Hepatocyte (in vitro differentiated cells): ENCODE measurements around the gene FGFR1OP2.

ENCODE experiments used
- CTCF ChIP-seq: fragments of 200-600 bp; sonication (generic); IDR thresholded peaks from 2 replicates; pipeline ENCODE4 v1.5.1; 2016; ENCODE audit warnings: antibody characterized with exemption, mild to moderate bottlenecking; ENCODE audit not compliant: poor library complexity
- EZH2 ChIP-seq: fragments of 200-600 bp; sonication (generic); IDR thresholded peaks from 2 replicates; pipeline ENCODE4 v1.6.1; 2016; ENCODE audit warnings: antibody characterized with exemption, mild to moderate bottlenecking, borderline replicate concordance

- TF ChIP-seq CTCF: no peak
- no peak for TF ChIP-seq EZH2
Observed at GRCh38 chr12:26995706-26996105, 57.4 kb downstream of the FGFR1OP2 start.
